ENCODE measurements around the gene GTF2H4. TPM values are rescaled to one million over a fixed set of nuclear protein-coding genes. Genes with fewer than 3 reads are reported as not detected.
"Not testable (repeated sequence)": the region's sequence is repeated elsewhere in the genome, so short reads cannot be mapped to it uniquely, and the experiment has no call there.

GTF2H4 gene
- polyA plus RNA-seq, 4 donors = 21.5 to 22.3 (median 22.1) TPM

DNA sequence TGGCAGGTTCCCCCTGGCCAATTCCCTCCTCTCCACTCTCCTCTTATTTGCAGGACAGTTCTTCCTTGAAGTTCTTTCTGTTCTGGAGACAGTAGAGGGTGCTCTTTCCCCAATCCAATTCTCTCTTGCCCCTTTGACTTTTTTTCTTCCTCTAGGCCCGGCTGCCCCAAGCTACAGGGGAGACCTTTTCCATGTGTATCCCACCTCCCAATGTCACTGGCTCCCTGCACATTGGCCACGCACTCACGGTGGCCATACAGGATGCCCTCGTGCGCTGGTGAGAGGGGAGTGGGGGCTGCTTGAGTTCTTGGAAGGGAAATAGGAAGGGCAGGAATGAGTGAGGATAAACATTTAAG, 7.6 kb downstream of the GTF2H4 start:
- Histone ChIP-seq H3K4me3 (ENCODE audit: low read depth in 1 of 3, low read length in 3 of 3) (no peak overlapping the region), H3K9me3 (ENCODE audit: control insufficient read depth in 2 of 2, insufficient read depth in 1 of 2, low read depth in 1 of 2, low read length in 1 of 2) (no peaks in the 10 kb centered on the region), H3K27me3 (ENCODE audit: control insufficient read depth in 3 of 3, insufficient read depth in 3 of 3, low read length in 3 of 3) (no peaks in the 10 kb centered on the region), H3K36me3 (ENCODE audit: control insufficient read depth in 3 of 3, insufficient read depth in 2 of 3, low read depth in 1 of 3, low read length in 3 of 3) (peaks cover 0 to 69% (median 23%) of the 10 kb centered on the region in 3 donors), H3K4me1 (ENCODE audit: control insufficient read depth in 3 of 3, insufficient read depth in 2 of 3, low read depth in 1 of 3, low read length in 2 of 3) (peaks cover 0 to 24% (median 0%) of the 10 kb centered on the region in 3 donors), H3K27ac (ENCODE audit: low read depth in 1 of 3, low read length in 2 of 3) (peak overlapping the region in 2 of 3 donors; percentile 91 to 92)
- 29 to 35% (median 32%) methylated on average over 5 of the region's 5 CpGs for WGBS, 3 donors
- FAIRE-seq (no peak), DNase-seq (peak; percentile 81 to 82)

- Histone ChIP-seq H3K4me3 (ENCODE audit: low read depth in 1 of 3, low read length in 3 of 3) (no peak overlapping the region), H3K36me3 (ENCODE audit: control insufficient read depth in 3 of 3, insufficient read depth in 2 of 3, low read depth in 1 of 3, low read length in 3 of 3) (peaks cover 5 to 71% (median 27%) of the 10 kb centered on the region in 3 donors), H3K27ac (ENCODE audit: low read depth in 1 of 3, low read length in 2 of 3) (no peak overlapping the region), H3K4me1 (ENCODE audit: control insufficient read depth in 3 of 3, insufficient read depth in 2 of 3, low read depth in 1 of 3, low read length in 2 of 3) (peaks cover 0 to 24% (median 0%) of the 10 kb centered on the region in 3 donors), H3K27me3 (ENCODE audit: control insufficient read depth in 3 of 3, insufficient read depth in 3 of 3, low read length in 3 of 3) (no peaks in the 10 kb centered on the region), H3K9me3 (ENCODE audit: control insufficient read depth in 2 of 2, insufficient read depth in 1 of 2, low read depth in 1 of 2, low read length in 1 of 2) (no peaks in the 10 kb centered on the region)
- 91 to 94% (median 94%) methylated on average over 7 of the region's 7 CpGs for WGBS, 3 donors
- no peak for FAIRE-seq
- DNase-seq = no peak
Observed at GRCh38 chr6:30917041-30917440, 9.0 kb downstream of the GTF2H4 start.

GRCh38 chr6:30917487-30917886, 9.5 kb downstream of the GTF2H4 start:
- Histone ChIP-seq H3K4me1 (ENCODE audit: control insufficient read depth in 3 of 3, insufficient read depth in 2 of 3, low read depth in 1 of 3, low read length in 2 of 3) (peaks cover 0 to 24% (median 0%) of the 10 kb centered on the region in 3 donors), H3K9me3 (ENCODE audit: control insufficient read depth in 2 of 2, insufficient read depth in 1 of 2, low read depth in 1 of 2, low read length in 1 of 2) (no peaks in the 10 kb centered on the region), H3K27me3 (ENCODE audit: control insufficient read depth in 3 of 3, insufficient read depth in 3 of 3, low read length in 3 of 3) (no peaks in the 10 kb centered on the region), H3K4me3 (ENCODE audit: low read depth in 1 of 3, low read length in 3 of 3) (no peak overlapping the region), H3K27ac (ENCODE audit: low read depth in 1 of 3, low read length in 2 of 3) (no peak overlapping the region), H3K36me3 (ENCODE audit: control insufficient read depth in 3 of 3, insufficient read depth in 2 of 3, low read depth in 1 of 3, low read length in 3 of 3) (peaks cover 5 to 72% (median 30%) of the 10 kb centered on the region in 3 donors)
- DNase-seq (no peak), FAIRE-seq (no peak)
- WGBS, 3 donors = 72 to 86% (median 77%) methylated on average over 8 of the region's 8 CpGs

GRCh38 chr6:30918670-30919069, 10.7 kb downstream of the GTF2H4 start:
- no peak overlapping the region for H3K27ac ChIP-seq (ENCODE audit: low read depth in 1 of 3, low read length in 2 of 3)
- no peaks in the 10 kb centered on the region for H3K27me3 ChIP-seq (ENCODE audit: control insufficient read depth in 3 of 3, insufficient read depth in 3 of 3, low read length in 3 of 3)
- peaks cover 5 to 76% (median 39%) of the 10 kb centered on the region in 3 donors for H3K36me3 ChIP-seq (ENCODE audit: control insufficient read depth in 3 of 3, insufficient read depth in 2 of 3, low read depth in 1 of 3, low read length in 3 of 3)
- 83 to 94% (median 94%) methylated on average over 8 of the region's 8 CpGs for WGBS, 3 donors
- FAIRE-seq (no peak), DNase-seq (no peak)
- no peaks in the 10 kb centered on the region for H3K9me3 ChIP-seq (ENCODE audit: control insufficient read depth in 2 of 2, insufficient read depth in 1 of 2, low read depth in 1 of 2, low read length in 1 of 2)
- no peak overlapping the region for H3K4me3 ChIP-seq (ENCODE audit: low read depth in 1 of 3, low read length in 3 of 3)
- H3K4me1 ChIP-seq (ENCODE audit: control insufficient read depth in 3 of 3, insufficient read depth in 2 of 3, low read depth in 1 of 3, low read length in 2 of 3) = peaks cover 0 to 17% (median 0%) of the 10 kb centered on the region in 3 donors

DNA sequence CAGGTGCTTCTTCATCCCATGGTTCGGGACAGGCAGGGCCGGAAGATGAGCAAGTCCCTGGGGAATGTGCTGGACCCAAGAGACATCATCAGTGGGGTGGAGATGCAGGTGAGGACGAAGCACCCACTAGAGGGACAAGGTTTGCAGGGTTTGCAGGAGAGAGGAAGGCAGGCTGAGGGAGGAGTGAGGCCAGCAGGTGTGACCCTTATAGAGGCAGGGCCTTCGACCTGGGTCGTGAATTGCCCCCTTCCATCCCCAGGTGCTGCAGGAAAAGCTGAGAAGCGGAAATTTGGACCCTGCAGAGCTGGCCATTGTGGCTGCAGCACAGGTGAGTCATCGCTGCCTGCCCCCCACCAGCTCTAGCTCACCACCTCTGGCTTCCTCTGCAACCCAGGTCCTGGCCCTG, 14.4 kb downstream of the GTF2H4 start:
- 90 to 95% (median 92%) methylated on average over 7 of the region's 7 CpGs for WGBS, 3 donors
- Histone ChIP-seq H3K9me3 (ENCODE audit: control insufficient read depth in 2 of 2, insufficient read depth in 1 of 2, low read depth in 1 of 2, low read length in 1 of 2) (no peaks in the 10 kb centered on the region), H3K27ac (ENCODE audit: low read depth in 1 of 3, low read length in 2 of 3) (no peak overlapping the region), H3K4me3 (ENCODE audit: low read depth in 1 of 3, low read length in 3 of 3) (no peak overlapping the region), H3K4me1 (ENCODE audit: control insufficient read depth in 3 of 3, insufficient read depth in 2 of 3, low read depth in 1 of 3, low read length in 2 of 3) (no peaks in the 10 kb centered on the region), H3K36me3 (ENCODE audit: control insufficient read depth in 3 of 3, insufficient read depth in 2 of 3, low read depth in 1 of 3, low read length in 3 of 3) (peaks cover 10 to 87% (median 47%) of the 10 kb centered on the region in 3 donors), H3K27me3 (ENCODE audit: control insufficient read depth in 3 of 3, insufficient read depth in 3 of 3, low read length in 3 of 3) (no peaks in the 10 kb centered on the region)
- FAIRE-seq (no peak), DNase-seq (no peak)

DNA sequence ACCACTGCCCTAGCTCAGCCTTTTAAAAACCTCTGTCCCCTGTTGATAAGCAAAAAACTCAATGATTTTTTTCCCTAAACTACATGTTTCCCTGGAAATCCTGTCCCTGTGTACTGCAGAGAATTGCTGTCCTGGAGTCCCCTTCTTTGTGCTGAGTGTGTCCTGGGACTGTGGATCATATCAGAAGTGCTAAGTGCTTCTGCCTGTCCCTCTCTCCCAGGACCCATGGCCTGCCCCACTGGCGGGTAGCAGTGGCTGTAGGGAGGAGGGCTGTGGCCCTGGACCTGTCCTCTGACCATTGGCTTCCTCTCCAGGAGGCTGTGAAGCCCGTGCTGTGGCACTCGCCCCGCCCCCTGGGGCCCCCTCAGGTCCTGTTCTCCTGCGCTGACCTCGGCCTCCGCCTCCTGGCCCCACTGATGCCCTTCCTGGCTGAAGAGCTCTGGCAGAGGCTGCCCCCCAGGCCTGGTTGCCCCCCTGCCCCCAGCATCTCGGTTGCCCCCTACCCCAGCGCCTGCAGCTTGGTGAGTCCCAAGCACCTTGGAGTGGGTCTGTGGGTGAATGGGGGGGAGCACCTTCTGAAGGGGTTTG, 16.1 kb downstream of the GTF2H4 start:
- peaks cover 0 to 11% of the 10 kb centered on the region in 2 donors for H3K9me3 ChIP-seq (ENCODE audit: control insufficient read depth in 2 of 2, insufficient read depth in 1 of 2, low read depth in 1 of 2, low read length in 1 of 2)
- DNase-seq; H3K27me3 ChIP-seq (ENCODE audit: control insufficient read depth in 3 of 3, insufficient read depth in 3 of 3, low read length in 3 of 3); H3K4me1 ChIP-seq (ENCODE audit: control insufficient read depth in 3 of 3, insufficient read depth in 2 of 3, low read depth in 1 of 3, low read length in 2 of 3); FAIRE-seq; H3K4me3 ChIP-seq (ENCODE audit: low read depth in 1 of 3, low read length in 3 of 3); H3K27ac ChIP-seq (ENCODE audit: low read depth in 1 of 3, low read length in 2 of 3): not testable (repeated sequence)
- 89 to 93% (median 92%) methylated on average over 8 to 9 of the region's 9 CpGs for WGBS, 3 donors
- peaks cover 10 to 75% (median 40%) of the 10 kb centered on the region in 3 donors for H3K36me3 ChIP-seq (ENCODE audit: control insufficient read depth in 3 of 3, insufficient read depth in 2 of 3, low read depth in 1 of 3, low read length in 3 of 3)

DNA sequence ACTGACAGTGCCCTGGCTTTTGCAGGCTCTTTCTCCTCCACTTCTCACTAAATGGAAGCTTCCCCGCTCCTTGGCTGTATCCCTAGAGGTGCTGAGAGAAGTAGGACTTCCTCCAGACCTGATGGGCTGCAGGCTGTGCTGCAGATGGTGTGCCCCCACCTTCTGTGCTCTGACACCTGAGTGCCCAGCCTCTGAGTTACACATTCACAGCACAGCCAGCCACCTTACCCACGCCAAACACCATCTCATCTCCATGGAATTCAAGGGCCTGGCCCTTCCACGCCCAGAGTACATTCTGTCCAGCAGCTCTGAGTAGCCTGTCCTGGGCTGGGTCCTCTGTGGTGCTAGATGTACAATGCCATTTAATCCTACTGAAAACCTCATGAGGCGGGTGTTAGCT, 18.6 kb downstream of the GTF2H4 start:
- Histone ChIP-seq H3K4me1 (ENCODE audit: control insufficient read depth in 3 of 3, insufficient read depth in 2 of 3, low read depth in 1 of 3, low read length in 2 of 3) (peaks cover 0 to 5% (median 0%) of the 10 kb centered on the region in 3 donors), H3K9me3 (ENCODE audit: control insufficient read depth in 2 of 2, insufficient read depth in 1 of 2, low read depth in 1 of 2, low read length in 1 of 2) (peaks cover 0 to 11% of the 10 kb centered on the region in 2 donors), H3K36me3 (ENCODE audit: control insufficient read depth in 3 of 3, insufficient read depth in 2 of 3, low read depth in 1 of 3, low read length in 3 of 3) (peaks cover 5 to 50% (median 22%) of the 10 kb centered on the region in 3 donors), H3K27ac (ENCODE audit: low read depth in 1 of 3, low read length in 2 of 3) (peak overlapping the region in 1 of 3 donors; percentile 5), H3K4me3 (ENCODE audit: low read depth in 1 of 3, low read length in 3 of 3) (no peak overlapping the region), H3K27me3 (ENCODE audit: control insufficient read depth in 3 of 3, insufficient read depth in 3 of 3, low read length in 3 of 3) (no peaks in the 10 kb centered on the region)
- peak; percentile 15 to 84 for DNase-seq
- FAIRE-seq = no peak
- WGBS, 3 donors = 74 to 86% (median 80%) methylated on average over 4 of the region's 4 CpGs

DNA sequence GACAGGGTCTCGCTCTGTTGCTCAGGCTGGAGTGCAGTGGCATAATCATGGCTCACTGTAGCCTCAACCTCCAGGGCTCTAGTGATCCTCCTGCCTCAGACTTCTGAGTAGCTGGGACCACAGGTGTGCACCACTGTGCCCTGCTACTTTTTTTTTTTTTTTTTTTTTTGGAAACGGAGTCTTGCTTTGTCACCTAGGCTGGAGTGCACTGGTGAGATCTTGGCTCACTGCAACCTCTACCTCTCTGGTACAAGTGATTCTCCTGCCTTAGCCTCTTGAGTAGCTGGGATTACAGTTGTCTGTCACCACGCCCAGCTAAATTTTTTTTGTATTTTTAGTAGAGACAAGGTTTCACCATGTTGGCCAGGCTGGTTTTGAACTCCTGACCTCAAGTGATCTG, 19.1 kb downstream of the GTF2H4 start:
- H3K4me1 ChIP-seq (ENCODE audit: control insufficient read depth in 3 of 3, insufficient read depth in 2 of 3, low read depth in 1 of 3, low read length in 2 of 3); FAIRE-seq; H3K4me3 ChIP-seq (ENCODE audit: low read depth in 1 of 3, low read length in 3 of 3); H3K27me3 ChIP-seq (ENCODE audit: control insufficient read depth in 3 of 3, insufficient read depth in 3 of 3, low read length in 3 of 3); H3K27ac ChIP-seq (ENCODE audit: low read depth in 1 of 3, low read length in 2 of 3); DNase-seq: not testable (repeated sequence)
- peaks cover 0 to 11% of the 10 kb centered on the region in 2 donors for H3K9me3 ChIP-seq (ENCODE audit: control insufficient read depth in 2 of 2, insufficient read depth in 1 of 2, low read depth in 1 of 2, low read length in 1 of 2)
- H3K36me3 ChIP-seq (ENCODE audit: control insufficient read depth in 3 of 3, insufficient read depth in 2 of 3, low read depth in 1 of 3, low read length in 3 of 3) = peaks cover 5 to 46% (median 22%) of the 10 kb centered on the region in 3 donors
- 91 to 100% (median 94%) methylated on average over 3 of the region's 3 CpGs for WGBS, 3 donors

DNA sequence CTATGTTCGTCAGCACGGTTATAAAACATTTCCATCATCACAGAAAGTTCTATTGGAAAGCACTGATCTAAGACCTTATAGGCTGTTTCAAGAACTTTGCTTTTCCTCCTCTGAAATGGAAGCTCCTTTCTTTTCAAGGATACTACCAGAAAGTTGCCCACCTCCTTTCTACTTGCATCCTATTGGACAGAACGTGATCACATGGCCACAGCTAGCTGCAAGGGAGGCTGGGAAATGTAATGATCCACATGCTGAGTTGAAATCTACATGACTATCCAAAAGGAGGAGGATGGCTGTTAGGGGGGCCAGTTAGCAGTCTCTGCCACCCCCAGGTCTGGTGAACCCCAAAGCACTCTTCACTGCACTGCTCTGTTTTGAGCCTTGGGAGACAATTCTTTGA, 20.7 kb downstream of the GTF2H4 start:
- H3K4me1 ChIP-seq (ENCODE audit: control insufficient read depth in 3 of 3, insufficient read depth in 2 of 3, low read depth in 1 of 3, low read length in 2 of 3) = peaks cover 0 to 20% (median 9%) of the 10 kb centered on the region in 3 donors
- 86 to 100% (median 95%) methylated on average over 3 of the region's 3 CpGs for WGBS, 3 donors
- H3K9me3 ChIP-seq (ENCODE audit: control insufficient read depth in 2 of 2, insufficient read depth in 1 of 2, low read depth in 1 of 2, low read length in 1 of 2) = peaks cover 0 to 11% of the 10 kb centered on the region in 2 donors
- peaks cover 5 to 30% (median 10%) of the 10 kb centered on the region in 3 donors for H3K36me3 ChIP-seq (ENCODE audit: control insufficient read depth in 3 of 3, insufficient read depth in 2 of 3, low read depth in 1 of 3, low read length in 3 of 3)
- H3K27me3 ChIP-seq (ENCODE audit: control insufficient read depth in 3 of 3, insufficient read depth in 3 of 3, low read length in 3 of 3) = no peaks in the 10 kb centered on the region
- DNase-seq (no peak), FAIRE-seq (no peak)
- no peak overlapping the region for H3K4me3 ChIP-seq (ENCODE audit: low read depth in 1 of 3, low read length in 3 of 3)
- H3K27ac ChIP-seq (ENCODE audit: low read depth in 1 of 3, low read length in 2 of 3) = no peak overlapping the region

Data from small intestine (tissue), 7 donors.